ENCODE results near the gene SAMD8. TPM values are rescaled to one million over a fixed set of nuclear protein-coding genes. Genes with fewer than 3 reads are reported as not detected.

Gene SAMD8
- total and polyA plus RNA-seq, 10 of the 15 experiments (the other 5 are each of a cell fraction or from before 2014, with no cell fraction given) = 2.8 to 26.0 (median 9.3) TPM

- no peaks in the 10 kb centered on the region for H3K9me3 ChIP-seq (replicated peaks; ENCODE audit: control insufficient read depth, insufficient read depth, low read length)
- intact Hi-C loops (cut with micrococcal nuclease; ENCODE audit: unreplicated experiment) (no loop called here), in situ Hi-C loops (cut with MboI) (no loop called here)
- FAIRE-seq = no peak
- ChIA-PET POLR2A (interaction anchor here (1.0 kb wide), 1 partner anchor 47 kb away, joined by 4 read pairs; no protein-coding TSS in a partner anchor), CTCF (interaction anchor here (0.9 to 3.6 kb wide), 3 partner anchors 20 to 34 kb away, joined by 3 to 10 read pairs (median 3); no protein-coding TSS in a partner anchor), RAD21 (ENCODE audit: unreplicated experiment) (no interaction called here), SMC1A (ENCODE audit: uncharacterized antibody, unreplicated experiment) (interaction anchor here (0.9 kb wide), 1 partner anchor 11 kb away, joined by 3 read pairs; no protein-coding TSS in a partner anchor)
- no peak for DNase-seq (ENCODE audit: low read depth, low spot score)
- peaks cover 24% of the 10 kb centered on the region for H3K79me2 ChIP-seq (ENCODE audit: control insufficient read depth, insufficient read depth, low read length)
- H2AFZ ChIP-seq (ENCODE audit: control insufficient read depth, low read depth, low read length) = no peak overlapping the region
- no peak overlapping the region for H3K27ac ChIP-seq (ENCODE audit: control insufficient read depth, insufficient read depth)
- no peak for TF ChIP-seq KLF5 (IDR thresholded peaks at IDR 0.05; ENCODE audit: partially characterized antibody)
- TF ChIP-seq EP300 (IDR thresholded peaks at IDR 0.05; ENCODE audit: borderline replicate concordance in 1 of 2, control insufficient read depth in 1 of 2, low read depth in 2 of 2, low read length in 2 of 2) = no peak
- no peak for TF ChIP-seq YBX1 (IDR thresholded peaks at IDR 0.05)
- TF ChIP-seq SMAD1 (IDR thresholded peaks at IDR 0.05; ENCODE audit: low read depth, partially characterized antibody) = no peak
- no peak for TF ChIP-seq WRNIP1 (IDR thresholded peaks at IDR 0.05; ENCODE audit: borderline replicate concordance, low read depth, low read length)
- 0 out of 2 replicates have a peak, but pooled peaks cover 4% of the 10 kb centered on the region for H3K4me1 ChIP-seq (ENCODE audit: control insufficient read depth, insufficient read depth, low read length)
- ATAC-seq = no peak
- no peaks in the 10 kb centered on the region for H3K27me3 ChIP-seq (replicated peaks in 1 of 2; ENCODE audit: control insufficient read depth in 2 of 2, insufficient read depth in 2 of 2, low read length in 1 of 2)
- no peak overlapping the region for H3K9ac ChIP-seq (ENCODE audit: control insufficient read depth, insufficient read depth, low read length)
- WGBS (ENCODE audit: insufficient coverage, insufficient replicate concordance, low lambda C conversion rate, missing lambda C conversion rate) = 94% methylated on average over 1 of the region's 1 CpG
- no TSS peak for BruUV-seq (replicated peaks)
- no peaks in the 10 kb centered on the region for H3K36me3 ChIP-seq (ENCODE audit: control insufficient read depth in 2 of 2, insufficient read depth in 2 of 2, low read length in 1 of 2)
- H4K20me1 ChIP-seq (ENCODE audit: control insufficient read depth, insufficient read depth) = no peaks in the 10 kb centered on the region
- no peak overlapping the region for H3K4me2 ChIP-seq (ENCODE audit: control insufficient read depth, insufficient read depth)
- no peak overlapping the region for H3K4me3 ChIP-seq
These were observed 96.3 kb downstream of the SAMD8 start for GRCh38 chr10:75207857-75208144.

GRCh38 chr10:75208181-75208580 is 96.7 kb downstream of the SAMD8 start:
- no TSS peak for BruUV-seq (replicated peaks)
- ChIA-PET SMC1A (ENCODE audit: uncharacterized antibody, unreplicated experiment) (no interaction called here), RAD21 (ENCODE audit: unreplicated experiment) (no interaction called here), CTCF (interaction anchor here (0.6 to 3.6 kb wide), 4 partner anchors 13 to 34 kb away, joined by 3 to 10 read pairs (median 3); no protein-coding TSS in a partner anchor), POLR2A (no interaction called here)
- H3K4me2 ChIP-seq (ENCODE audit: control insufficient read depth, insufficient read depth) = no peak overlapping the region
- TF ChIP-seq NFIC (IDR thresholded peaks at IDR 0.05; ENCODE audit: low read depth, low read length) (no peak), PAX8 (IDR thresholded peaks at IDR 0.05) (no peak), SREBF2 (IDR thresholded peaks at IDR 0.05; ENCODE audit: low read length) (no peak), CHD1 (IDR thresholded peaks at IDR 0.05; ENCODE audit: low read depth, low read length) (no peak), CBFB (IDR thresholded peaks at IDR 0.05; ENCODE audit: low read depth) (no peak), BHLHE40 (IDR thresholded peaks at IDR 0.05; ENCODE audit: borderline replicate concordance in 1 of 2, low read depth in 2 of 2, low read length in 1 of 2) (no peak), NFYA (IDR thresholded peaks at IDR 0.05; ENCODE audit: borderline replicate concordance, low read depth, low read length) (no peak), ZNF207 (IDR thresholded peaks at IDR 0.05; ENCODE audit: borderline replicate concordance) (no peak), NR2C2 (IDR thresholded peaks at IDR 0.05; ENCODE audit: borderline replicate concordance, control insufficient read depth, insufficient read length, low read depth) (no peak), IKZF1 (conservative IDR thresholded peaks at IDR 0.05) (no peak), BMI1 (IDR thresholded peaks at IDR 0.05; ENCODE audit: borderline replicate concordance) (no peak), EP300 (IDR thresholded peaks at IDR 0.05; ENCODE audit: borderline replicate concordance in 1 of 2, control insufficient read depth in 1 of 2, low read depth in 2 of 2, low read length in 2 of 2) (no peak)
- H3K4me1 ChIP-seq (ENCODE audit: control insufficient read depth, insufficient read depth, low read length) = 0 out of 2 replicates have a peak, but pooled peaks cover 4% of the 10 kb centered on the region
- no peak overlapping the region for H3K4me3 ChIP-seq
- ATAC-seq (no peak), FAIRE-seq (no peak), DNase-seq (ENCODE audit: low read depth, low spot score) (no peak)
- H3K27me3 ChIP-seq (replicated peaks in 1 of 2; ENCODE audit: control insufficient read depth in 2 of 2, insufficient read depth in 2 of 2, low read length in 1 of 2) = no peaks in the 10 kb centered on the region
- H4K20me1 ChIP-seq (ENCODE audit: control insufficient read depth, insufficient read depth) = no peaks in the 10 kb centered on the region
- no peak overlapping the region for H3K27ac ChIP-seq (ENCODE audit: control insufficient read depth, insufficient read depth)
- in situ Hi-C loops (cut with MboI) = no loop called here
- H2AFZ ChIP-seq (ENCODE audit: control insufficient read depth, low read depth, low read length) = no peak overlapping the region
- intact Hi-C loops (cut with micrococcal nuclease; ENCODE audit: unreplicated experiment) = no loop called here
- H3K79me2 ChIP-seq (ENCODE audit: control insufficient read depth, insufficient read depth, low read length) = peaks cover 28% of the 10 kb centered on the region
- H3K9ac ChIP-seq (ENCODE audit: control insufficient read depth, insufficient read depth, low read length) = no peak overlapping the region
- 83% methylated on average over 4 of the region's 4 CpGs for WGBS (ENCODE audit: insufficient coverage, insufficient replicate concordance, low lambda C conversion rate, missing lambda C conversion rate)
- H3K9me3 ChIP-seq (replicated peaks; ENCODE audit: control insufficient read depth, insufficient read depth, low read length) = no peaks in the 10 kb centered on the region
- H3K36me3 ChIP-seq (ENCODE audit: control insufficient read depth in 2 of 2, insufficient read depth in 2 of 2, low read length in 1 of 2) = 0 out of 4 replicates have a peak, but pooled peaks cover 0 to 2% of the 10 kb centered on the region in 2 experiments

Data from GM12878 (cell line).